Lower leg skin (tissue), 4 donors: ENCODE results near the gene RIF1. TPM values are rescaled to one million over a fixed set of nuclear protein-coding genes. Genes with fewer than 3 reads are reported as not detected.

Experiments
- DNase-seq, 2 donors: peaks; one replicate each; pipeline ENCODE4 v3.0.0-alpha.2; 2019; ENCODE audit warnings: low spot score in 2 of 2
- H3K4me3 ChIP-seq: fragments of 200-600 bp; sonication (generic); 2 replicates; pipeline ENCODE4 v1.5.1; 2017; ENCODE audit warnings: mild to moderate bottlenecking, low read depth; ENCODE audit not compliant: poor library complexity, severe bottlenecking
- POLR2A ChIP-seq, 2 donors: fragments of 450-650 bp; IDR thresholded peaks; one replicate each; pipeline ENCODE4 v1.6.1; 2016 to 2017; ENCODE audit warnings: antibody characterized with exemption in 2 of 2, mild to moderate bottlenecking in 1 of 2, moderate library complexity in 1 of 2
- WGBS, 2 donors: methylation state at CpG; one replicate each; pipeline ENCODE4 v1.1.5; 2018; 5-methylcytosine and 5-hydroxymethylcytosine counted together
- intact Hi-C: fragments of 100-400 bp; cut with DNase I; formaldehyde crosslinking; loops from one replicate; pipeline ENCODE4 v1.15.0; 2023; ENCODE audit warnings: low total_unique reads
- total RNA-seq, 4 donors: library from RNA; depleted of rRNA; stranded (reverse); fragments of >200 nt; gene quantifications; one replicate each; pipeline ENCODE4 v1.1.0, GENCODE V29; 2016
- TF ChIP-seq, protein P1 (sequence below), 3 donors: fragments of 450-650 bp; IDR thresholded peaks; one replicate each; pipeline ENCODE4 v1.5.1; 2016; ENCODE audit warnings: antibody characterized with exemption in 3 of 3, mild to moderate bottlenecking in 3 of 3, moderate library complexity in 2 of 3

RIF1 gene
- total RNA-seq, 4 donors from 2014 or later, result 24.6 to 38.4 (median 31.4) TPM

DNA sequence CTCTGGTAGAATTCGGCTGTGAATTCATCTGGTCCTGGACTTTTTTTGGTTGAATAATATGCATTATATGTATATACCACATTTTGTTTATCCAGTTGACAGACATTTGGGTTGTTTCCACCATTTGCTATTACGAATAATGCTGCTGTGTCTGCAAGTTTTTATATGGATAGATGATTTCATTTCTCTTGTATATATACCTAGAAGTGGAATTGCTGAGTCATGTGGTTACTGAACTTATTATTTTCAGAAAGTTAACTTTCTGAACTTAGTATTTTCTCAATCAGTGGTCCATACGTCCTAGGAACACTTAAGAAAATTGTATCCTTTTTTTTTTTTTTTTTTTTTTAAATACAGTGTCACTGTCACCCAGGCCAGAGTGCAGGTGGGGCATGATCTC lies 63.3 kb downstream of the RIF1 start:
- 84 to 90% methylated on average over 3 of the region's 3 CpGs for WGBS, 2 donors
- intact Hi-C loops, result no loop called here
- no peak for TF ChIP-seq POLR2A (IDR thresholded peaks at IDR 0.05)
- TF ChIP-seq, protein P1, sequence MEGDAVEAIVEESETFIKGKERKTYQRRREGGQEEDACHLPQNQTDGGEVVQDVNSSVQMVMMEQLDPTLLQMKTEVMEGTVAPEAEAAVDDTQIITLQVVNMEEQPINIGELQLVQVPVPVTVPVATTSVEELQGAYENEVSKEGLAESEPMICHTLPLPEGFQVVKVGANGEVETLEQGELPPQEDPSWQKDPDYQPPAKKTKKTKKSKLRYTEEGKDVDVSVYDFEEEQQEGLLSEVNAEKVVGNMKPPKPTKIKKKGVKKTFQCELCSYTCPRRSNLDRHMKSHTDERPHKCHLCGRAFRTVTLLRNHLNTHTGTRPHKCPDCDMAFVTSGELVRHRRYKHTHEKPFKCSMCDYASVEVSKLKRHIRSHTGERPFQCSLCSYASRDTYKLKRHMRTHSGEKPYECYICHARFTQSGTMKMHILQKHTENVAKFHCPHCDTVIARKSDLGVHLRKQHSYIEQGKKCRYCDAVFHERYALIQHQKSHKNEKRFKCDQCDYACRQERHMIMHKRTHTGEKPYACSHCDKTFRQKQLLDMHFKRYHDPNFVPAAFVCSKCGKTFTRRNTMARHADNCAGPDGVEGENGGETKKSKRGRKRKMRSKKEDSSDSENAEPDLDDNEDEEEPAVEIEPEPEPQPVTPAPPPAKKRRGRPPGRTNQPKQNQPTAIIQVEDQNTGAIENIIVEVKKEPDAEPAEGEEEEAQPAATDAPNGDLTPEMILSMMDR (IDR thresholded peaks at IDR 0.05), result no peak

DNA sequence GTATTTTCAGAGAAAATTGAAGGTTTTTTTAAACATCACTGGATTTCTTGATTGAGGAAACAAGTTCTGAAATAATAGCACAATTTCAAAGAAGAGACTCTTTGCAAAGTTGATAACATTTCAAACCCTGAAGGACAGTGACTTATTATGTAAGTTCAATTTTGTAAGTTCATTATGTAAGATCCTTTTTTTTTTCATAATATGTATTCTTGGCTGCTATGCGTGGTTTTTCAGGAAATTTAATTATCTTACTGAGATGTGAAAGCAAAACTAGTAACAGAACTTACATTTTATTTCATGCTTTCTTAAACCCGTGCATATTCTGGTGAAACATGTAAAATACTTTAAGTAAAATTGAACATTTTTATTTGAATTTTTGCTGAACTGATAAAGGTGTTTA lies 65.4 kb downstream of the RIF1 start:
- DNase-seq, result no peak
- no peak for TF ChIP-seq POLR2A (IDR thresholded peaks at IDR 0.05)
- TF ChIP-seq, protein P1 (IDR thresholded peaks at IDR 0.05), result no peak
- intact Hi-C loops, result no loop called here
- H3K4me3 ChIP-seq, result no peak overlapping the region
- 31 to 40% methylated on average over 2 of the region's 2 CpGs for WGBS, 2 donors

More for the DNA sequence above, 63.3 kb downstream of the RIF1 start:
- H3K4me3 ChIP-seq, result no peak overlapping the region
- no peak for DNase-seq

DNA sequence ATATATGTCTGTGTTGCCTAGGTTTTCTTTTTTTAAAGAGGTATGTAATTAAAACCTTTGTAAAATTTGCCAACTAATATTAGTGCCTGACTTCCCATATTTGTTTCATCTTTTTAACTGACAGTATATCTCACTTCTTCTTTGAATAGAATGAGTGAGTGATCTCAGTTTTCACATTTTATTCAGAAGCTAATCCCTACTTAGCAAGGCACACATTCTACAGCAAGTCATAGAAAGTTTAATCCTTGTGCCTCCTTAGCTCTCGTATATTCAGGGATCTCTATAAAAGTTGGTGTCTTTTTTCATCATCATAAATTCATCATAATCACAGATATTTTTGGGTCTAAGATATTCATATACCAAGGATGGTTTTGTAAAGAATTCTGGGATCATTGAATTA lies 66.6 kb downstream of the RIF1 start:
- DNase-seq, result no peak
- WGBS, 2 donors, result 76 to 93% methylated on average over 1 of the region's 1 CpG
- intact Hi-C loops, result no loop called here
- no peak overlapping the region for H3K4me3 ChIP-seq
- TF ChIP-seq, protein P1 (IDR thresholded peaks at IDR 0.05), result no peak
- TF ChIP-seq POLR2A (IDR thresholded peaks at IDR 0.05), result no peak

DNA sequence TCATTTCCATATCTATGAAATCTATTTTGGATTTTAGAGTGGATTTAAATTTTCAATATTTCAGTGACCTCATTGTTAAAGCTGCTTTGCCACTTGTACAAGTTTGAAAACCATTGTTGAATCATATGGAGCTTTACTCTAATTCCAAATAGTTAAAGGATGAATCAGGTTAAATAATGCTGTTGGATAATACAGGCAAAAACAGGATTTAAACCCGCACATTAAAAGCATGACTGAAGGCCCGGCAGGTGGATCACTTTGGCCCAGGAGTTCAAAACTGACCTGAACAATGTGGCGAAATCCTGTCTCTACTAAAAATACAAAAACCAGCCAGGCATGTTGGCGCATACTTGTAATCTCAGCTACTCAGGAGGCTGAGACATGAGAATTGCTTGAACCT lies 68.3 kb downstream of the RIF1 start:
- 98 to 99% methylated on average over 4 of the region's 4 CpGs for whole genome bisulfite sequencing, 2 donors
- H3K4me3 ChIP-seq, result no peak overlapping the region
- DNase-seq, result no peak
- intact Hi-C loops, result no loop called here
- TF ChIP-seq POLR2A (IDR thresholded peaks at IDR 0.05), result no peak
- TF ChIP-seq, protein P1 (IDR thresholded peaks at IDR 0.05), result no peak

DNA sequence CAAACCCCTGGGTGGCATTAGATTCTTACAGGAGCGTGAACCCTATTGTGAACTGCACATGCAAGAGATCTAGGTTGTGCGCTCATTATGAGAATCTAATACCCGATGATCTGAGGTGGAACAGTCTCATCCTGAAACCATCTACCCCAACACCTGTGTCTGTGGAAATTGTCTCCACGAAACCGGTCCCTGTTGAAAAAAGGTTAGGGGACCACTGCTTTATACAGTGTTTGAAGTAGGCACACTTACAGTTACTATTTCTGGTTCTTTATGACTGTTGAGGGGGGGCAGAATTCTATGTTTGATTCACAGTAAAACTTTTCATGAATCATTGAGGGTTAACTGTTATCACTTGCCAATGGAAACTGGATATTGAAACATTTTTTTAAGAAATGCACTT lies 72.0 kb downstream of the RIF1 start:
- no peak for TF ChIP-seq POLR2A (IDR thresholded peaks at IDR 0.05)
- TF ChIP-seq, protein P1 (IDR thresholded peaks at IDR 0.05), result no peak
- intact Hi-C loops, result no loop called here
- whole genome bisulfite sequencing, 2 donors, result 93 to 96% methylated on average over 5 of the region's 5 CpGs
- no peak overlapping the region for H3K4me3 ChIP-seq
- DNase-seq, result no peak

DNA sequence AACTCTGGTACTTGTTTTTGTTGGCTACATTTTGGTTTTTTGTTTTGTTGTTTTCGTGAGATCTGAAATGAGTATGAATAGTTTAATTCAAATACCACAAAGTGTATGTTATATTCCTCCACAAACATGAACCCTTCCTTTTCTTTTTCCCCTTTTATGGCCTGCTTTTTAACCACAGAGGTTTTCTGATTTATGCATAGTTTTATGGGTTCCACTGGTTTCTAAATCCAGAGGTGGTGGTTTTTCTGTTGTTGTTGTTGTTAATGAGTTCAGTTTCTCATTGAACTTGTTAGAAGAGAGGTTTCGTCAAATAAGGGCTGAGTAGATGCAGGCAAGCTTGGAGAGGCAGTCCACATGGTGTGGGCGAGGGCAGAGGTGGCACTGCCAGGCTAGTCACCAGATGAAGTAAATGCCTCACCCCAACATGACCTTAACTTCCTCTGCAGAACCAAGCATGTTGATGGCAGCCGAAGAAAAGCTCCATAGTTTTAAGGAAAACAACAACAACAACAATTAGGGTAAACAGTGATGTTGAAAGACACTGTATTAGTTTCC lies 72.5 kb downstream of the RIF1 start:
- no peak for DNase-seq
- intact Hi-C loops, result no loop called here
- WGBS, 2 donors, result 80 to 92% methylated on average over 4 of the region's 4 CpGs
- no peak for TF ChIP-seq POLR2A (IDR thresholded peaks at IDR 0.05)
- TF ChIP-seq, protein P1 (IDR thresholded peaks at IDR 0.05), result no peak
- no peak overlapping the region for H3K4me3 ChIP-seq
